CD4-positive, alpha-beta T cell treated with Interleukin-4 for 1 hour (primary cell): Measurements from ENCODE around the gene SLC6A18.
"Not testable (repeated sequence)": the region's sequence is repeated elsewhere in the genome, so short reads cannot be mapped to it uniquely, and the experiment has no call there.

Experiments used
- DNase-seq, 2 donors: peaks; one replicate each; pipeline ENCODE4 v3.0.0-alpha.2; 2020 to 2022

SLC6A18 gene

DNA sequence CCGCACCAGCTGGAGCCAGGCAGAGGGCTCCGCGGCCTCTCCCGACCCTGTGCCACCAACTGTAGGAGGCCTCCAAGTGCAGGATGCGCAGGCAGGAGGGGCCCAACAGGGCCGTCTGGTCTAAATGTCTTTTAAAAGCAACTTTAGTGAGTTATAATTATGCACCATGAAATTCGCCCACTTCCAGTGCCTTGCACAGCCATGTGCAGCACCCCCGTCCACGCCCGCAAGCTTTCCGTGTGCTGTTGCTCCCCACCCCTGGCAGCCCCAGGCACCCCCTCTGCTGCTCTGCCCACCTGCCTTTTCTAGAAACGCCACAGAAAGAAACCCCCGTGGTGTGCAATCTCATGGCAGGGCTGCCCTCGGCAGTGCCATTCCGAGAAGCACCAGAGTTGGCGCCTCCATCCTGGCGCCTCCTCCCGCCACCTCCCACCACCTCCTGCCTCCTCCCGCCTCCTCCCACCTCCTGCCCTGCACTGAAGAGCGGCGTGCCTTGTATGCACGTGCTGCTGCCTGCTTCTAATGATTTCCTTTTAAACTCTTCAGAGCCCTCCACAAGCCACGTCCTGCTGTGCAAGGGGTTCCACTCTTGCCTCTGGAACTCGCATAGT, 7.5 kb upstream of the SLC6A18 start:
- no peak for DNase-seq

DNA sequence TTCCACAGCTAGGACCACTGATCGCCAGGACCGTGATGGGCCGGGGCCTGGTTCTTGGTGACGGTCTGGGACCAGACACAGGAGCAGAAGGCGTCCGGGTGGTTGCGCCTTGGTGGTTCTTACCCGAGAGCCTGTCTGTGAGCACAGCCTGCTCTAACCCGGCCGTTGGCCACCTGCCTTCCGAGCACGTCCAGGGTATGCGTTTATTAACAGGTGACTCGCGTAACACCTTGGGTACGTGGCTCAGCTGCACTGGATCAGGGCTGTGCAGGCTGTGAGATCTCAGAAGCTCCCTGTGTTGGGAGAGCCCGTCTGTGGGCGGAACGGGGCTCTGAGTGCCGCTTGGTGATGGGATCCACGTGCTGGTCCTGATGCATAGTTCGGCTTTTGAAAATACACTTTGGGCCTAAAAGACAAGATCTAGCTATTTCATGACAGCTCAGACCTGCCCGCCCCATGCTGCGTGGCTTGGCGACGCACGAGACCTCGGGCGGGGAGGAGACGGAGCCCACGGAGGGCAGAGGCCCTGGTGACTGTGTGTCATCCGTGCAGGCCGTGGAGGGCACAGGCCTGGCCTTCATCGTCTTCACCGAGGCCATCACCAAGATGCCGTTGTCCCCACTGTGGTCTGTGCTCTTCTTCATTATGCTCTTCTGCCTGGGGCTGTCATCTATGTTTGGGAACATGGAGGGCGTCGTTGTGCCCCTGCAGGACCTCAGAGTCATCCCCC, 6.7 kb upstream of the SLC6A18 start:
- DNase-seq, result no peak

DNA sequence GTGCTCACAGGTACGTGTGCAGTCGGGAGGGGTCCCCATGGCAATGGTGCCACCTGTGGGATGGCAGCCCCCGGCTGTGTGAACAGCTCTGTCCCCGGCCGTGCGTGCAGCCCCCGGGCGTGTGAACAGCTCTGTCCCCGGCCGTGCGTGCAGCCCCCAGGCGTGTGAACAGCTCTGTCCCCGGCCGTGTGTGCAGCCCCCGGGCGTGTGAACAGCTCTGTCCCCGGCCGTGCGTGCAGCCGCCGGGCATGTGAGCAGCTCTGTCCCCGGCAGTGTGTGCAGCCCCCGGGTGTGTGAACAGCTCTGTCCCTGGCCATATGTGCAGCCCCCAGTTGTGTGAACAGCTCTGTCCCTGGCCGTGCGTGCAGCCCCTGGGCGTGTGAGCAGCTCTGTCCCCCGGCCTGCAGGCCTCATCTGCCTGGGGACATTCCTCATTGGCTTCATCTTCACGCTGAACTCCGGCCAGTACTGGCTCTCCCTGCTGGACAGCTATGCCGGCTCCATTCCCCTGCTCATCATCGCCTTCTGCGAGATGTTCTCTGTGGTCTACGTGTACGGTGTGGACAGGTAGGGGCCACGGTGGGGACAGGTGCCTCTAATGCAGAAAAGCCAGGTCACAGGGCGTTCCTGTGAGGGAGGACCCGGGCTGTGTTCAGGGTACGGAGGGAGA, 5.9 kb upstream of the SLC6A18 start:
- DNase-seq, result no peak

DNA sequence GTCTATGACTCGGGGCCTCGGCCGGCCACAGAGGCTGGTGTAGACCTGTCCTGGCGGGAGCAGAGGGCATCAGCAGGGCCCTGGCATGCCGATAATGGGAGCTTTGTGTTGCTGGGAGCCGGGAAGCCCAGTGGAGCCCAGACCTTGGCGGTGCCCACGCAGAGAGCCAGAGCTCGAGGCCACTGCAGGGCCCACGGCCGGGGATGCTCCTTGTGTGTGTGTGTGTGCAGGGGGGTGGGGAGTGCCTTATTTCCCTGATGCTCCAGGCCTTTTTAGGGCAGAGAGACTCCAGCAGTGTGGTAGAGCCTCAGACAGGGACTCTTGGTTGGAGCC, 5.4 kb upstream of the SLC6A18 start:
- no peak for DNase-seq

DNA sequence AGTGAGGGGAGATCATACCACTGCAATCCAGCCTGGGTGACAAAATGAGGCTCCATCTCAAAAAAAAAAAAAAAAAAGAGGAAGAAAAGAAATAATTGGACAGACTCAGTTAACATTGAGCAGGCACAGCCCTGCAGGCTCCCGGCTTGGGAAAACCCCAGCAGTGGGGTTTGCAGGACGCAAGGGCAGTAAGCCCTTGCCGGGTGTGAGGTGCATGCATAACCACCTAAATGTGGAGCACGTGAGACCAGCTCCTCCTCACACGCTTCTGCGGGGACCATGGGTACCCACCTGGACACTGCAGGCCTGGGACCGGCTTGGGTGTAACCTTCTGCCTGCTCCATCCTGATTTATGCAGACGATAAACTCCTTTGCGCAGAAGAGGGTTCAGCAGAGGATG, 4.8 kb upstream of the SLC6A18 start:
- DNase-seq, result no peak

DNA sequence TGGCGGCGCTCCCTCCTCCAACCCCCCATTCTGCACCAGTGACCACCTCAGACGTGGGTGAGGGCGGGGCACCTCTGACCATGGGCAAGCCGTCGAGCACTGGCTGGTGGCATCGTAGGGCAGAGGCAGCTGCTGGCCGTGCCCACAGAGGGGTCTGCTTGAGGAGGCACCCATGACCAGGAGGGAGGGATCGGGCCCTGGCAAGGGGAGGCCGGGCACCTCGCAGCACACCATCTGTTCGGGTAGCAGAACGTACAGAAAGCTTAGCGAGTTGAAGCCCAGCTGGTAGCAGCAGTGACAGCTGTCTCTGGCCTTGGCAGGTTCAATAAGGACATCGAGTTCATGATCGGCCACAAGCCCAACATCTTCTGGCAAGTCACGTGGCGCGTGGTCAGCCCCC, 4.3 kb upstream of the SLC6A18 start:
- DNase-seq, result no peak

DNA sequence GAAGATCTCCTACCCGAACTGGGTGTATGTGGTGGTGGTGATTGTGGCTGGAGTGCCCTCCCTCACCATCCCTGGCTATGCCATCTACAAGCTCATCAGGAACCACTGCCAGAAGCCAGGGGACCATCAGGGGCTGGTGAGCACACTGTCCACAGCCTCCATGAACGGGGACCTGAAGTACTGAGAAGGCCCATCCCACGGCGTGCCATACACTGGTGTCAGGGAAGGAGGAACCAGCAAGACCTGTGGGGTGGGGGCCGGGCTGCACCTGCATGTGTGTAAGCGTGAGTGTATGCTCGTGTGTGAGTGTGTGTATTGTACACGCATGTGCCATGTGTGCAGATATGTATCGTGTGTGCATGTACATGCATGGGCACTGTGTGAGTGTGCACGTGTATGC, 3.5 kb upstream of the SLC6A18 start:
- no peak for DNase-seq

DNA sequence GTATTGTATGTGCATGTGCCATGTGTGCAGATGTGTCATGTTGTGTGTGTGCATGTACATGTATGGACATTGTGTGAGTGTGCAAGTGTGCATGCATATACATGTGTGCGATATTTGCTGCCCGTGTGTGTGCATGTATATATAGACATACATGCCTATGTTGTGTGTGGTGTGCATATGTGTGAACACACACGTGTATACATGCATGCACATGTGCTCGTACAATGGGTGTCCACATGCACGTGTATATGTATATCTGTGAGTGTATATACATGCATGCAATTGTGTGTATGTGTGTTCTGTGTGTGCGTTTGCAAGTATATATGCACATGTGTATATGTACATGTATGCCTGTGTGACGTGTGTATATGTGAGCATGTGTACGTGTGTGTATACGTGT, 3.0 kb upstream of the SLC6A18 start:
- no peak for DNase-seq

DNA sequence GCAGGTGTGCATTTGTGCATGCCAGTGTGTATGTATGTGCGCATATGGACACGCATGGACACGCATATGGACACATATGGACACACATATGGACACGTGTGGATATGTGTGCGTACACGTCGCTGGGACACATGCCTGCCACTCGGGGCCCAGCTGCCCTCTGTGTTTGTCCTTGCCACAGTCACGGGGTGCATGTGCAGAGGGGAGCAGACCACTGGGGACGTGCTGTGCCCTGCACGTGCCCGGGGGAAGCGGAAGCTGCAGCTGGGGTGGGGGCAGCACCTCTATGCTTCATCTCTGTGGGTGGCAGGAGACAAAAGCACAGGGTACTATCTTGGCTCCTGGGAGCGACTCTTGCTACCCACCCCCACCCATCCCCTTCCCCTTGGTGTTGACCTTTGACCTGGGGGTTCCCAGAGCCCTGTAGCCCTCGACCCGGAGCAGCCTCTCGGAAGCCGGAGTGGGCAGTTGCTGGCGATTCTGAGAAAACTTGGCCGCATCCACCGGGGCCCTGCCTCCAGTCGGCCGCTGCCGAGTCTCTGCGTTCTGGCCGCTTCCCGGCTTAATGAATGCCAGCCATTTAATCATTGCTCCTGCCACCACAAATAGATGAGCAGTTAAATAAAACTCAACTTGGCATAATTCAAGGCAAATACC, 2.4 kb upstream of the SLC6A18 start:
- DNase-seq, result no peak

DNA sequence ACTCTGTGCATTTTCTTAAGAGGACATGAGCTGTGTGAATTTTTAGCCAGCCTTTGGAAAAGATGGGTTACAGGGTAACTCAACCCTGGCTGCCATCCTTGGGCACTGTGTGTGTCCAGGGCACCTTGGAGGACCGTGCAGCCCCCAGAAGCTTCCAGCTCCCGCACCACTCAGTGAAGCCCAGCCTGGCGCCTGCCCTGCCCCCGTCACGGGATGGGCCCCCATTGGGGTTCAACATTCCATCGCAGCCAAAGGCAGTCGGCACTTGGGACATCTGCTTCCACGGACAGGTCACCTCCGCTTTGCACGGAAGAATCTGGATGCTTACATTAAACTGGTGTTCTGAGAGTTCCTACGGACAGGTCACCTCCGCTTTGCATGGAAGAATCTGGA, 1.9 kb upstream of the SLC6A18 start:
- no peak for DNase-seq

DNA sequence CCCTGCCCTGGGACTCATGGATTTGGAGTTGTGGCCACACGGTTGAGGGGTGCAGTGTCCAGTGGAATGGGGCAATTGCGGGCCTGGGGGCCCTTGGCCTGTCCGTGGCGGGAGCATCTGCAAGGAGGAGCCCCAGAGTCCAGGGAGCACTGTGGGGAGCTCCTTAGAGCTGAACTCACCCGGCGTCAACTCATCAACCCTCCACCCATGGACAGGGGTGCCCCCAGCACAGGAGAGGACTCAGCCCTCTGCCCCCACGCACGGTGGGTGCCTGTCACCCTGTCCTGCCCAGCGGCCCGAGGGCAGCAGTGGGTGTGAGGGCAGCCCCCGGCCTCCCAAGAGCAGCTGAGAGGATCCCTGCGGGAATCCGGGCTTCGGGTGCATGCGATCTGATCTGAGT, 550 bp upstream of the SLC6A18 start:
- no peak for DNase-seq

DNA sequence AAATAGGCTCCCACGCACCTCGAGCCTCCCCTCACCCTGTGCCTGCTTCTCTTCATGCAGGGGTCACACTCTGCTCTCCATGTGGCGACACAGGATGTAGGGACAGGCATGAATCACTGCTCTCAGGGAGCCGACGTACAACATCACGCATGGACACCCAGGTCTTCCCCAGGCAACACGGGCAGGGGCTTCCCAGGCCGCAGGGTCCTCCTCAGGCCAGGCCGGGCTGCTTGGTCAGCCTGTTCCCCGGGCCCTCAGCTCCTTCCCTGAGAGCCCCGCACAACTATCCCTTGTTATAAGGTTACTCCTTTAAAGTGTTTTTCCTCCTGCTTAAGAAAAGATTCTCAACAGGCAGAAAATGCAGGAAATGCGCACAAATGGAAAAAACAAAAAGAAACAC, 1.1 kb downstream of the SLC6A18 start:
- no peak for DNase-seq

DNA sequence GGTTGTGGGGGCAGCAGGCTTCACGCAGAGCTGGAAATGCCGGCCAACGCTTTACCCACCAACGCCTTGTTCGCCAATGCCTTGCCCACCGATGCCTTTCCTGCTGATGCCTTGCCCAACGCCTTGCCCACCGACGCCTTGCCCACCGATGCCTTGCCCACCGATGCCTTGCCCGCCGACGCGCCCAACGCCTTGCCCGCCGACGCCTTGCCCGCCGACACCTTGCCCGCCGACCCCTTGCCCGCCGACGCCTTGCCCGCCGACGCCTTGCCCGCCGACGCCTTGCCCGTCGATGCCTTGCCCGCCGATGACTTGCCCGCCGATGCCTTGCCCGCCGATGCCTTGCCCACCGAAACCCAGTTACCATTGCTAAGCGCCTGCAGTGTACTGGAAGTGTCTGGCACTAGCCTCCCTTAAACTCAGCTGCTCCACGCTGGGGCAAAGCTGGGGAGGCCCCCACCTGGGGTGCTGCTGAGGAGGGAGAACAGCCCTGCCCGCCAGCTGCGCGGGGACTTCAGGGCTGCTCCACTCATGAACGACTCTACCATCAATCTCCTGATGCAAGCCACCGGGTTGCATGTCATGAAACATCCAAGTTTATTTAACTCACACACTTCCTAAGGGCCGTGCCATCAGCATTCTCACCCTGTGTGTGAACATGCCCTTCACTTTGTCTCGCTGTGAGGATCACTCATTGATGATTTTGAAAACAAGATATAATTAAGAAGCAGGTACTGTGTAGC, 1.8 kb downstream of the SLC6A18 start:
- DNase-seq, result no peak

DNA sequence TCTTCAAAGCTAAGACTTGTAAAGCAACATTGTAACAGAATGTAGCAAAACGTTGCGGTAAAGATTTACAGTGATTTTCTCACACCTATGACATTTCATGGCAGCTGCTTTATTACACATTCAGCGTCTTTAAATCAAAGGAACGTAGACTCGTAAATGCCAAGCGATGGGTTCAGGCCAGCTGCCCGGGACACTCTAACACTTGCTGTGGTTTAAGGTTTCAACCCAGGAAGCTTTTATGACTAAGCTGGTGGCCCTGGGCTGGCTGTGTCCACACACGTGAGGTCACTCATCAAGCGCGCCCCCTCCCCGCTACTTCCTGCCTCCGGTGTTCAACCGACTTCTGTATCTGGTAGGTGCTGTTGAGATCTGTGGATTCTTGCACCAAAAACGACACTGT, 2.5 kb downstream of the SLC6A18 start:
- no peak for DNase-seq

DNA sequence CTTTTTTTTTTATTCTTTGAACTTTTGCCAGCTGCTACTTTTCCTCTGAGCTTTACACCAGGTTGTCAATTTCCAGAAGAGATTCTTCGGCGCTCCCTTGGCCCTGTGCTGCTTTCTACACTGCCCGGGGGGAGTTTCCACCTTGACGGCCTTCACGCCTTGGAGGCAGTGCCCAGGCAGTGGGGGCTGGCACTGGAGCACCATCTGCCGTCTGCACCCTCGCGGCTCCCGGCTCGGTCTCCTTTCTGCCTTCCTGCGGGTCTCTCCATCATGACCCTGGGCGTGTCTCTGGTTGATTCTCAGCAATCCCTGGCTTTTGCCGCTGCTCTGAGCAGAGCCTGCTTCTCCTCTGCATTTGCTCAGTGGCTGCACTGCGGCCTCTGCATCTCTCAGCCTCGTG, 2.9 kb downstream of the SLC6A18 start:
- DNase-seq, result no peak

DNA sequence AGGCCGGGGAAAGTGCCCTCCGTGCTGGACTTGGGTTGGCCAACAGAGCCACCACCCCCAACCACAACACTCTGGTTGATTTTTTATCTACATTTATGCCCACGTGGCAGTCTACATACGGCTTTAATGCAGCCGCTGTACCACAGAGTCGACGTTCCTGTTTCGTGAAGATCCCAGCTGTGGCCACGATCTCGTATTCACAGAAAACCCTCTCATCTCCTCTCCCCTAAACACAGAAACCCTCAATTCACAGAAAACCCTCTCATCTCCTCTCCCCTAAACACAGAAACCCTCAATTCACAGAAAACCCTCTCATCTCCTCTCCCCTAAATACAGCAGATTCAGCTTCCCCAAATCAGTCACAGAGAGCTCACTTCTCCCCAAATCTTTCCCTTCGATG, 3.8 kb downstream of the SLC6A18 start:
- not testable (repeated sequence) for DNase-seq

DNA sequence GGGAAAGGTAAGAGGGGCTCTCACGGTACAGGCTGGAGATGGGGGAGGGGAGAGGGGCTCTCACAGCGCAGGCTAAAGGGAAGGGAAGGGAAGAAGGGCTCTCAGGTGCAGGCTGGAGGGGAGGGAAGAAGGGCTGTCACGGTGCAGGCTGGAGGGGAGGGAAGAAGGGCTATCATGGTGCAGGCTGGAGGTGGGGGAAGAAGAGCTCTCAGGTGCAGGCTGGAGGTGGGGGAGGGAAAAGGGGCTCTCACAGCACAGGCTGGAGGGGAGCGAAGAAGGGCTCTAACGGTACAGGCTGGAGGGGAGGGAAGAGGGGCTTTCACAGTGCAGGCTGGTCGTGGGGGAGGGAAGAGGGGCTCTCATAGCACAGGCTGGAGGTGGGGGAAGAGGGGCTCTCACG, 4.6 kb downstream of the SLC6A18 start:
- no peak for DNase-seq

DNA sequence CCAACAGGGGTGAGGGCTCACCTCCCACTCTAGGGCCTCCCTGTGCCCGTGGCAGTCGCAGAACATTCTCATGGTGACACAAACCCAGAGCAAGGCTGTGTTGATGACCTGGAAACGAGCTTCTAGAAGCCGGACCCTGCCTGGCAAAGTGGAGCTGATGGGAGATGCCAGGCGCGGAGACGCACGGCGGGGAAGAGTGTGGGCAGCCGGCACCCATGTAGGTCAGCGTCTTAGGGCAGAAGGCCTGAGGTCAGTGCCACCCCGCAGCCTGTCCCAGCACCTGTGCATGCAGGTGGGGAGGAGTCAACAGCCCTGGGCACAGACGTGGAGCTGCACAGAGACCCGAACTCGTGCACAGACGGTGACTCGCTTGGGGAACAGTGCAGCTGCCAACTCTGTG, 5.4 kb downstream of the SLC6A18 start:
- DNase-seq, result no peak

DNA sequence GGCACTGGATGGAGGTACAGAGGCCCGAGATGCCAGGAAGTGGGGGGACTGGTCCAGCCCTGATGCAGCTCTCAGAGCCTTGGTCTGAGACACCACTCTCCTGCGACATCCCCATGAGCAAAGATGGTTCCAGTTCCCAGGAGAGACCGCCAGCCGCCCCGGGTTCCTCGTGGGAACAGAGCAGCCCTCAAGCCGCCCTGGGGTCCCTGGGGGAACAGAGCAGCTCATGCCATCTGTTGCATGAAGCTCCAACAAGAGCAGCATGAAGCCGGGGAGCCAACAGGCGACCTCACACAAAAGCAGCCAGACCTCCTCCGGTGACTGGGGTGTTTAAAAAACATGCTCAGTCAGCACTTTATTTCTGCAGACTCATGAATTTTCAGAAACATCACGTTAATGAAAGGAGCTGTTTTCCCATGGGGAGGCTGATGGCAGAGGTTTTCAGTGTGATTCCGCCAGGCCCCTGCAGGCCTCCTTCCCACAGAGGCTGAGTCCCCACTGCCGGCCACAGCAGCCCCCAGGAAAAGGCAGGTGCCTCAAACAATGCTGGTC, 6.2 kb downstream of the SLC6A18 start:
- no peak for DNase-seq

DNA sequence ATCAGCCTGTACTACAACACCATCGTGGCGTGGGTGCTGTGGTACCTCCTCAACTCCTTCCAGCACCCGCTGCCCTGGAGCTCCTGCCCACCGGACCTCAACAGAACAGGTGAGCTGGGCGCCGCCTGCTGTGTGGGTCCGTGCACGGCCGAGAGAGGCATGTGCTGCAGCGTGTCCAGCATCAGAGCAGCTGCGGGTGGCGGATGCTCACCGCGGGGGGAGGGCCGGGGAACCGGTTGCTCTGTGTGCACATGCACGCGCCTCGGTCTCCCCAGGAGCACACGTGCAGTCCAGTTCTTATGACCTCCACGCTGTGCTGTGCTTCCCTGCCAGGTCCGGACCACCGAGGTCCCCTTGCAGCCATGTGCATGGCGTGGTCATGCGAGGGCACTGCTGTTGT, 7.6 kb downstream of the SLC6A18 start:
- no peak for DNase-seq

DNA sequence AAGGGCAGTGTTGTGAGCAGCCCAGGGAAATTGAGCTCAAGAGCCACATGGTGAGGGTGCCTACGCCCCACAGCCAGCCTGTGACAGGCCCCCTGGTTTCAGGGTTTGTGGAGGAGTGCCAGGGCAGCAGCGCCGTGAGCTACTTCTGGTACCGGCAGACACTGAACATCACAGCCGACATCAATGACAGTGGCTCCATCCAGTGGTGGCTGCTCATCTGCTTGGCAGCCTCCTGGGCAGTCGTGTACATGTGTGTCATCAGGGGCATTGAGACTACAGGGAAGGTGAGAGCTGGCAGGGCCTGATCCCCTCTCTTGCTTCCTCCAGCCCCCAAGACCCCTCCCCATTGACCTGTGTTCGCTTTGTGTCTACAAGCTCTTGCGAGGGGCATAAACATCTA, 10.2 kb downstream of the SLC6A18 start:
- no peak for DNase-seq

DNA sequence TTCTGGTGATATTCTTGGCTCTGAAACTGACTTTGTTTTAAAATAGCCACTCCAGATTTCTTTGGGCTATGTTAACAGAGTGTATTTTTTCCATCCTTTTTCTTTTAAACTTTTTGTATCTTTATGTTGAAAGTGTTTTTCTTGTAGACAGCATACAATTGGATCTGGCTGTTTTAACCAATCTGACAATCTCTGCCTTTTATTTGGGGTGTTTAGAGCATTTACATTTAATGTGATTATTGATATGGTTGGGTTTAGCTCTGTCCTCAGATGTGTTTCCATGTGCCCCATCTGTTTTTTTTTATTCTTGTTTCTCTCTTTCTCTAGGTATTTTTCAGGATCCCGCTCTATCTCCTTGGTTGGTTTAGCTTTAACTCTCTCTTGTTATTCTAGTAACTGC, 10.7 kb downstream of the SLC6A18 start:
- no peak for DNase-seq
